Pancreas (tissue), 10 donors: Measurements from ENCODE around the gene PREP. TPM values are rescaled to one million over a fixed set of nuclear protein-coding genes. Genes with fewer than 3 reads are reported as not detected.
A peak's percentile ranks its signal among the peaks of the same experiment; 100 is the strongest.

Experiments
- ATAC-seq, 4 donors: fragments of 200-7000 bp; cut with Tn5 transposase; one replicate each; pipeline versions ENCODE4 v1.8.0 to v1.9.1; 2020; ENCODE audit warnings: mild to moderate bottlenecking in 4 of 4, moderate library complexity in 4 of 4
- DNase-seq, 6 donors: peaks; one replicate each; pipeline ENCODE4 v3.0.0-alpha.2; 2020
- FAIRE-seq: peaks from 2 replicates; lab custom pipeline; 2012; peaks lifted over from hg19 to GRCh38; lab: Jason Lieb, UNC
- H3K27ac ChIP-seq, 4 donors: fragments of 200-600 bp; sonication (generic); 1 replicate in 3 of 4; 2 replicates in 1 of 4; pipeline versions ENCODE4 v1.5.0 to v1.8.0; 2020
- H3K27me3 ChIP-seq, 4 donors: fragments of 200-600 bp; one replicate each; pipeline ENCODE4 v1.8.0; 2021
- H3K36me3 ChIP-seq, 3 donors: fragments of 200-600 bp; sonication (generic) in 1 of 3; one replicate each; pipeline versions ENCODE4 v1.5.0 to v1.8.0; 2020 to 2021
- H3K4me1 ChIP-seq, 3 donors: fragments of 200-600 bp; one replicate each; pipeline ENCODE4 v1.8.0; 2021
- H3K4me3 ChIP-seq, 4 donors: fragments of 200-600 bp; sonication (generic) in 2 of 4; one replicate each; pipeline versions ENCODE4 v1.5.0 to v1.8.0; 2020 to 2021
- H3K9me3 ChIP-seq, 4 donors: fragments of 200-600 bp; one replicate each; pipeline ENCODE4 v1.8.0; 2021
- CTCF ChIP-seq, 4 donors: fragments of 200-600 bp; sonication (generic) in 3 of 4; IDR thresholded peaks; one replicate each; pipeline versions ENCODE4 v1.5.0 to v1.8.0; 2021; ENCODE audit warnings: antibody characterized with exemption in 4 of 4
- WGBS, 2 donors: extraction: QIAGEN DNeasy Blood & Tissue Kit; methylation state at CpG; one replicate each; pipeline ENCODE4 v1.1.7; 2013; 5-methylcytosine and 5-hydroxymethylcytosine counted together
- intact Hi-C, 3 donors: fragments of 100-400 bp; cut with DNase I; formaldehyde crosslinking; loops; one replicate each; pipeline versions ENCODE4 v1.11.1 to v1.14.2; 2022
- polyA plus RNA-seq, 2 donors: library from polyadenylated mRNA; stranded (reverse); fragments of 200-250 nt; gene quantifications; one replicate each; pipeline ENCODE4 v1.2.3, GENCODE V29; 2013
- total RNA-seq, 6 donors: library from RNA; stranded (reverse); fragmentation: NEBNext Ultra II Directional in 4 of 6; extraction: Animal tissue kit (Norgen Biotek cat#: 25700) in 4 of 6; gene quantifications; one replicate each; pipeline versions ENCODE4 v1.2.1 to v1.2.4, GENCODE V29; 2021 to 2023
- donor health status: healthy with polysubstance abuse.
- donor health status: DM: no; HTN: no; CAD: no; lungs with moderate emphysema.
- donor health status: DM: no; HTN: no; CAD: no.
- donor health status: control.
- donor health status: control.
- donor health status: Bipolar disorder and iron deficiency.
- donor health status: DM: yes; HTN: yes; CAD: no.
- donor health status: DM: no; HTN: no; CAD: no.
- donor health status: DM: no; HTN: no; CAD: no.
- donor health status: DM: yes; HTN: yes; CAD: no.

Gene PREP
- total and polyA plus RNA-seq, 8 donors: 7.6 to 16.5 (median 11.5) TPM

GRCh38 chr6:105320271-105320670 is 82.6 kb downstream of the PREP start:
- H3K4me1 ChIP-seq: peaks cover 0 to 17% (median 0%) of the 10 kb centered on the region in 3 donors
- no peak for DNase-seq
- FAIRE-seq: no peak
- H3K36me3 ChIP-seq: no peaks in the 10 kb centered on the region
- no peaks in the 10 kb centered on the region for H3K27me3 ChIP-seq
- ATAC-seq: no peak
- WGBS, 2 donors: 64 to 69% methylated on average over 1 of the region's 1 CpG
- intact Hi-C loops: no loop called here
- no peaks in the 10 kb centered on the region for H3K9me3 ChIP-seq
- no peak for TF ChIP-seq CTCF (IDR thresholded peaks at IDR 0.05)
- H3K27ac ChIP-seq: no peak overlapping the region
- no peak overlapping the region for H3K4me3 ChIP-seq

- no peak for FAIRE-seq
- no peak overlapping the region for H3K27ac ChIP-seq
- H3K4me1 ChIP-seq: peaks cover 0 to 17% (median 0%) of the 10 kb centered on the region in 3 donors
- intact Hi-C loops: no loop called here
- H3K27me3 ChIP-seq: no peaks in the 10 kb centered on the region
- no peak overlapping the region for H3K4me3 ChIP-seq
- H3K36me3 ChIP-seq: no peaks in the 10 kb centered on the region
- no peaks in the 10 kb centered on the region for H3K9me3 ChIP-seq
- no peak for TF ChIP-seq CTCF (IDR thresholded peaks at IDR 0.05)
- DNase-seq: no peak
- 99 to 100% methylated on average over 1 of the region's 1 CpG for WGBS, 2 donors
- no peak for ATAC-seq
These were observed 83.6 kb downstream of the PREP start for GRCh38 chr6:105319331-105319730.

GRCh38 chr6:105318660-105319059 is 84.2 kb downstream of the PREP start:
- 86 to 88% methylated on average over 7 of the region's 7 CpGs for WGBS, 2 donors
- FAIRE-seq (no peak), DNase-seq (no peak), ATAC-seq (no peak)
- Histone ChIP-seq H3K27me3 (no peaks in the 10 kb centered on the region), H3K27ac (no peak overlapping the region), H3K4me1 (peaks cover 0 to 17% (median 0%) of the 10 kb centered on the region in 3 donors), H3K9me3 (no peaks in the 10 kb centered on the region), H3K4me3 (no peak overlapping the region), H3K36me3 (no peaks in the 10 kb centered on the region)
- no peak for TF ChIP-seq CTCF (IDR thresholded peaks at IDR 0.05)
- intact Hi-C loops: no loop called here

- Histone ChIP-seq H3K4me3 (no peak overlapping the region), H3K27me3 (no peaks in the 10 kb centered on the region), H3K9me3 (no peaks in the 10 kb centered on the region), H3K4me1 (peaks cover 0 to 17% (median 0%) of the 10 kb centered on the region in 3 donors), H3K36me3 (no peaks in the 10 kb centered on the region), H3K27ac (no peak overlapping the region)
- peak; percentile 4 to 39 (median 15) for TF ChIP-seq CTCF (IDR thresholded peaks at IDR 0.05)
- intact Hi-C loops: no loop called here
- DNase-seq (peak in 1 of 6 donors; percentile 28), FAIRE-seq (no peak), ATAC-seq (peak in 2 of 4 donors; percentile 34 to 54)
- WGBS, 2 donors: 86 to 89% methylated on average over 6 of the region's 6 CpGs
These were observed 85.0 kb downstream of the PREP start for GRCh38 chr6:105317607-105318533.

- DNase-seq (no peak), FAIRE-seq (no peak), ATAC-seq (no peak)
- Histone ChIP-seq H3K36me3 (no peaks in the 10 kb centered on the region), H3K4me3 (no peak overlapping the region), H3K27me3 (no peaks in the 10 kb centered on the region), H3K4me1 (no peaks in the 10 kb centered on the region), H3K9me3 (no peaks in the 10 kb centered on the region), H3K27ac (no peak overlapping the region)
- 90 to 94% methylated on average over 4 of the region's 4 CpGs for WGBS, 2 donors
- TF ChIP-seq CTCF (IDR thresholded peaks at IDR 0.05): no peak
- intact Hi-C loops: no loop called here
These were observed 89.7 kb downstream of the PREP start for GRCh38 chr6:105313211-105313610.
